Measurements from ENCODE around the gene UBXN6. TPM values are rescaled to one million over a fixed set of nuclear protein-coding genes. Genes with fewer than 3 reads are reported as not detected.

UBXN6 gene
- total RNA-seq, 1 donor from 2014 or later: 96.8 TPM

DNA sequence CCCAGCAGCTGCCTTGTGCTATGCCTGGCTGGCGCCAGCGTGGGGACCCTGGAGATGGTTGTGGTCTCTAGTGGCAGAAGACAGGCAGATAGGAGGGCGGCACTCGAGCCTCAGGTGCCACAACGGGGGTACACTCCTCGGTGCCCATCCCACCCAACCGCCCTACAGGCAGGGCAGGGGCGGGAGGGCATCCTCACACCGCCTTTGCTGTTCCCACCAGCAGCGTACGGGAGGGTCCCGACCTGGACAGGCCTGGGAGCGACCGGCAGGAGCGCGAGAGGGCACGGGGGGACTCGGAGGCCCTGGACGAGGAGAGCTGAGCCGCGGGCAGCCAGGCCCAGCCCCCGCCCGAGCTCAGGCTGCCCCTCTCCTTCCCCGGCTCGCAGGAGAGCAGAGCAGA is 44.1 kb upstream of the UBXN6 start:
- H3K9me3 Mint-ChIP-seq (ENCODE audit: unreplicated experiment): no peaks in the 10 kb centered on the region
- H3K4me1 Mint-ChIP-seq (ENCODE audit: unreplicated experiment): peaks cover 4% of the 10 kb centered on the region
- peak; percentile 84 for DNase-seq (ENCODE audit: extremely low spot score, unreplicated experiment)
- TF ChIP-seq, protein P1, sequence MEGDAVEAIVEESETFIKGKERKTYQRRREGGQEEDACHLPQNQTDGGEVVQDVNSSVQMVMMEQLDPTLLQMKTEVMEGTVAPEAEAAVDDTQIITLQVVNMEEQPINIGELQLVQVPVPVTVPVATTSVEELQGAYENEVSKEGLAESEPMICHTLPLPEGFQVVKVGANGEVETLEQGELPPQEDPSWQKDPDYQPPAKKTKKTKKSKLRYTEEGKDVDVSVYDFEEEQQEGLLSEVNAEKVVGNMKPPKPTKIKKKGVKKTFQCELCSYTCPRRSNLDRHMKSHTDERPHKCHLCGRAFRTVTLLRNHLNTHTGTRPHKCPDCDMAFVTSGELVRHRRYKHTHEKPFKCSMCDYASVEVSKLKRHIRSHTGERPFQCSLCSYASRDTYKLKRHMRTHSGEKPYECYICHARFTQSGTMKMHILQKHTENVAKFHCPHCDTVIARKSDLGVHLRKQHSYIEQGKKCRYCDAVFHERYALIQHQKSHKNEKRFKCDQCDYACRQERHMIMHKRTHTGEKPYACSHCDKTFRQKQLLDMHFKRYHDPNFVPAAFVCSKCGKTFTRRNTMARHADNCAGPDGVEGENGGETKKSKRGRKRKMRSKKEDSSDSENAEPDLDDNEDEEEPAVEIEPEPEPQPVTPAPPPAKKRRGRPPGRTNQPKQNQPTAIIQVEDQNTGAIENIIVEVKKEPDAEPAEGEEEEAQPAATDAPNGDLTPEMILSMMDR (IDR thresholded peaks at IDR 0.05): no peak
- peaks cover 12% of the 10 kb centered on the region for H3K36me3 Mint-ChIP-seq (ENCODE audit: unreplicated experiment)
- H3K27ac Mint-ChIP-seq (ENCODE audit: unreplicated experiment): no peak overlapping the region
- no peak overlapping the region for H3K4me3 Mint-ChIP-seq (ENCODE audit: unreplicated experiment)
- no peaks in the 10 kb centered on the region for H3K27me3 Mint-ChIP-seq (ENCODE audit: unreplicated experiment)

DNA sequence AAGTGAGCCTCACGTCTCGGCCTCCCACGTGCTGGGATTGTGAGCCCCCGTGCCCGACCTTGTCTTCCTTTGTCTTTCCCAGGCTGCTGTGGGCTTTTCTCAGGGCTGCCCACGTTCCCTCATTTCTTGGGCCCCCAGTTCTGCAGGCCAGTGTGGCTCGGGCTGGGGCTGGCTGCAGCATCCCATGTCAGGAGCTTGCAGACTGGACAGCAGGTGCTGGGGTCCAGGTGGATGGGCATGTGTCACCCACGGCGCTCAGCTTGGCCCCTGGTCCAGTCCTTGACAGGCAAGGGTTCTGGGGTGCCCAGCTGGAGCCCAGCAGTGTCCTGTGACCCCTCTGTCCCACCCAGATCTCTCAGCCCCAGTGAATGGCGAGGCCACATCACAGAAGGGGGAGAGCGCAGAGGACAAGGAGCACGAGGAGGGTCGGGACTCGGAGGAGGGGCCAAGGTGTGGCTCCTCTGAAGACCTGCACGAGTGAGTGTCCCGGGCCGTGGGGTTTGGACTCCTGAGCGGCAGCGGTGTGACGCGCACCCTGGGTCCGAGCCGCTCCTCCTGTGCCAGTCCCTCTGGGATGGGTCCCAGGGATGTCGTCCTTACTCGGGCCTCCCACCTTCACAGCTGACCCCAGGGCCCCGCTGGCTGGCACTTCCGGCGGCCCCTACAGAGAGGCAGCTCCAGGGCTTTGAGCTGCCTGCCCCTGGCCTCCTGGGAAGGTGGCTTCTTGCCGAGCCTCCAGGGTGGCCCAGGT is 43.4 kb upstream of the UBXN6 start:
- DNase-seq (ENCODE audit: extremely low spot score, unreplicated experiment): peak; percentile 83
- TF ChIP-seq, protein P1 (IDR thresholded peaks at IDR 0.05): no peak
- H3K4me3 Mint-ChIP-seq (ENCODE audit: unreplicated experiment): no peak overlapping the region
- peaks cover 9% of the 10 kb centered on the region for H3K36me3 Mint-ChIP-seq (ENCODE audit: unreplicated experiment)
- no peaks in the 10 kb centered on the region for H3K9me3 Mint-ChIP-seq (ENCODE audit: unreplicated experiment)
- no peaks in the 10 kb centered on the region for H3K27me3 Mint-ChIP-seq (ENCODE audit: unreplicated experiment)
- no peaks in the 10 kb centered on the region for H3K4me1 Mint-ChIP-seq (ENCODE audit: unreplicated experiment)
- no peak overlapping the region for H3K27ac Mint-ChIP-seq (ENCODE audit: unreplicated experiment)

DNA sequence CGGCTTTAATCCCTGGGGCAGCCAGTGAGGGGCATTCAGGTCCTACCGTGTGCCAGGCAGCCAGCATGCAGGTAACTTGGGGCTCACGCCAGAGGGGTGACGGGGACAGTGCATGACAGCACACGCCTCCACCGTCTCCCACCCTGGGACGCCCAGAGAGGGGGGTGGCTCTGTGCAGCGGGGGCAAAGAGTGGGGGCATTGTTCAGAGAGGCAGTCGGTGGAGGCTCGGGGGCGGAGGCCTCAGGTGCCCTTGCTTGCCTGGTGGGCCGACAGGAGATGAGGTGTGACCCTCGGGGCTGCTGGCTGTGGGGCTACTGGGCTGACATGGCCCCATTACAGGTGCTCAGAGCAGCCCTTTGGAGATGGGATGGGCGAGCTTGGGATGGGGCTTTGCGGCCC is 42.3 kb upstream of the UBXN6 start:
- Mint-ChIP-seq H3K27ac (ENCODE audit: unreplicated experiment) (no peak overlapping the region), H3K27me3 (ENCODE audit: unreplicated experiment) (no peaks in the 10 kb centered on the region), H3K4me3 (ENCODE audit: unreplicated experiment) (no peak overlapping the region), H3K9me3 (ENCODE audit: unreplicated experiment) (no peaks in the 10 kb centered on the region), H3K4me1 (ENCODE audit: unreplicated experiment) (no peaks in the 10 kb centered on the region), H3K36me3 (ENCODE audit: unreplicated experiment) (peaks cover 4% of the 10 kb centered on the region)
- DNase-seq (ENCODE audit: extremely low spot score, unreplicated experiment): peak; percentile 74
- TF ChIP-seq, protein P1 (IDR thresholded peaks at IDR 0.05): no peak

DNA sequence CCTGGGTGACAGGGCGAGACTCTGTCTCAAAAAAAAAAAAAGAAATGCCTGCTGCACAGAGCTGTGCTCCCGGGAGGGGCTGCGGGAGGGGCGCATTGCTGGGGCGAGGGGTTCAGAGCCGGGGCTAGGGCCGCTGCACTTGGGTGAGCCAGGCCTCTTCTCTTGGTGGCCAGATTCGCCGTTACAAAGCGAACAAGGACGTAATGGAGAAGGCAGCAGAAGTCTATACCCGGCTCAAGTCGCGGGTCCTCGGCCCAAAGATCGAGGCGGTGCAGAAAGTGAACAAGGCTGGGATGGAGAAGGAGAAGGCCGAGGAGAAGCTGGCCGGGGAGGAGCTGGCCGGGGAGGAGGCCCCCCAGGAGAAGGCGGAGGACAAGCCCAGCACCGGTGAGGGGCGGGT is 41.7 kb upstream of the UBXN6 start:
- Mint-ChIP-seq H3K4me3 (ENCODE audit: unreplicated experiment) (no peak overlapping the region), H3K27me3 (ENCODE audit: unreplicated experiment) (no peaks in the 10 kb centered on the region), H3K36me3 (ENCODE audit: unreplicated experiment) (peaks cover 7% of the 10 kb centered on the region), H3K4me1 (ENCODE audit: unreplicated experiment) (no peaks in the 10 kb centered on the region), H3K27ac (ENCODE audit: unreplicated experiment) (no peak overlapping the region), H3K9me3 (ENCODE audit: unreplicated experiment) (no peaks in the 10 kb centered on the region)
- peak; percentile 82 for DNase-seq (ENCODE audit: extremely low spot score, unreplicated experiment)
- TF ChIP-seq, protein P1 (IDR thresholded peaks at IDR 0.05): no peak

DNA sequence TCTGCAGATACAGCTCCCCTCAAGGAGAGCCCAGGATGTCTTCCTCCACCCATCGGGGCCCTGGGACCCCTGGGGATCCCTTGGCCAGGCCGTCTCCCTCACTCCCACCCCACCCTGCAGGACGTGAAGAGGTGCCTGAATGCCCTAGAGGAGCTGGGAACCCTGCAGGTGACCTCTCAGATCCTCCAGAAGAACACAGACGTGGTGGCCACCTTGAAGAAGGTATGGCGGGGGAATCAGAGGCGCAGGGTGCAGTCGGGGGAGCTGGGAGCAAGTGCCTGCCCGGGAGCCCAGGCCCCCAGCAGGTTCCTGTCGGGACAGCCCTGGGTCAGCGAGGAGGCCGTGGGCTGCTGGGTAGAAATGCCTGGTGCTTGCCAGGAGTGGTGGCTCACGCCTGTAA is 41.1 kb upstream of the UBXN6 start:
- H3K36me3 Mint-ChIP-seq (ENCODE audit: unreplicated experiment): peaks cover 7% of the 10 kb centered on the region

More for the DNA sequence above, 41.1 kb upstream of the UBXN6 start:
- TF ChIP-seq, protein P1 (IDR thresholded peaks at IDR 0.05): no peak
- no peaks in the 10 kb centered on the region for H3K4me1 Mint-ChIP-seq (ENCODE audit: unreplicated experiment)
- no peaks in the 10 kb centered on the region for H3K9me3 Mint-ChIP-seq (ENCODE audit: unreplicated experiment)
- peak; percentile 83 for DNase-seq (ENCODE audit: extremely low spot score, unreplicated experiment)
- H3K27ac Mint-ChIP-seq (ENCODE audit: unreplicated experiment): no peak overlapping the region
- no peak overlapping the region for H3K4me3 Mint-ChIP-seq (ENCODE audit: unreplicated experiment)
- H3K27me3 Mint-ChIP-seq (ENCODE audit: unreplicated experiment): no peaks in the 10 kb centered on the region

All from osteocyte (in vitro differentiated cells).